ENCODE measurements around the gene PRICKLE2.
A peak's percentile ranks its signal among the peaks of the same experiment; 100 is the strongest.

The PRICKLE2 gene

GRCh38 chr3:64157150-64158035 lies 67.9 kb downstream of the PRICKLE2 start:
- no peak for DNase-seq (ENCODE audit: low spot score)

- no peak for DNase-seq (ENCODE audit: low spot score)
Observed at GRCh38 chr3:64155328-64155727, 69.9 kb downstream of the PRICKLE2 start.

- DNase-seq (ENCODE audit: low spot score), result no peak
Observed at GRCh38 chr3:64152676-64153466, 72.4 kb downstream of the PRICKLE2 start.

- peak; percentile 65 for DNase-seq (ENCODE audit: low spot score)
Observed at GRCh38 chr3:64152086-64152485, 73.2 kb downstream of the PRICKLE2 start.

- no peak for DNase-seq (ENCODE audit: low spot score)
Observed at GRCh38 chr3:64151342-64151871, 73.9 kb downstream of the PRICKLE2 start.

- peak; percentile 72 for DNase-seq (ENCODE audit: low spot score)
Observed at GRCh38 chr3:64150623-64151207, 74.6 kb downstream of the PRICKLE2 start.

GRCh38 chr3:64149886-64150285 lies 75.4 kb downstream of the PRICKLE2 start:
- DNase-seq (ENCODE audit: low spot score), result no peak

- no peak for DNase-seq (ENCODE audit: low spot score)
Observed at GRCh38 chr3:64148955-64149653, 76.2 kb downstream of the PRICKLE2 start.

- no peak for DNase-seq (ENCODE audit: low spot score)
Observed at GRCh38 chr3:64147211-64147610, 78.1 kb downstream of the PRICKLE2 start.

GRCh38 chr3:64145438-64145837 lies 79.8 kb downstream of the PRICKLE2 start:
- no peak for DNase-seq (ENCODE audit: low spot score)

- no peak for DNase-seq (ENCODE audit: low spot score)
Observed at GRCh38 chr3:64144241-64144900, 80.9 kb downstream of the PRICKLE2 start.

- peak; percentile 58 for DNase-seq (ENCODE audit: low spot score)
Observed at GRCh38 chr3:64143409-64144130, 81.7 kb downstream of the PRICKLE2 start.

- DNase-seq (ENCODE audit: low spot score), result no peak
Observed at GRCh38 chr3:64141476-64141875, 83.8 kb downstream of the PRICKLE2 start.

- DNase-seq (ENCODE audit: low spot score), result no peak
Observed at GRCh38 chr3:64140651-64141050, 84.6 kb downstream of the PRICKLE2 start.

- DNase-seq (ENCODE audit: low spot score), result no peak
Observed at GRCh38 chr3:64138656-64139375, 86.5 kb downstream of the PRICKLE2 start.

- DNase-seq (ENCODE audit: low spot score), result peak; percentile 27
Observed at GRCh38 chr3:64138046-64138445, 87.2 kb downstream of the PRICKLE2 start.

GRCh38 chr3:64134882-64135281 lies 90.4 kb downstream of the PRICKLE2 start:
- DNase-seq (ENCODE audit: low spot score), result no peak

GRCh38 chr3:64133987-64134386 lies 91.3 kb downstream of the PRICKLE2 start:
- DNase-seq (ENCODE audit: low spot score), result no peak

GRCh38 chr3:64133272-64133671 lies 92.0 kb downstream of the PRICKLE2 start:
- no peak for DNase-seq (ENCODE audit: low spot score)
